ENCODE data around the gene PNLDC1. TPM values are rescaled to one million over a fixed set of nuclear protein-coding genes. Genes with fewer than 3 reads are reported as not detected.

PNLDC1 gene
- total and polyA plus RNA-seq, 9 of the 15 experiments (the other 6 are each of a cell fraction or from before 2014, with no cell fraction given): 0.12 TPM; not detected in 8

- BruUV-seq (replicated peaks): no TSS peak
- Histone ChIP-seq H3K36me3 (ENCODE audit: control insufficient read depth, insufficient read depth, low read length) (peaks cover 25% of the 10 kb centered on the region), H3K4me2 (ENCODE audit: insufficient read depth, low read length) (no peak overlapping the region), H3K9ac (ENCODE audit: insufficient read depth in 1 of 2, low read depth in 2 of 2, low read length in 2 of 2) (no peak overlapping the region), H3K9me1 (ENCODE audit: control insufficient read depth, insufficient read depth, low read length) (no peaks in the 10 kb centered on the region), H3K79me2 (ENCODE audit: control insufficient read depth, insufficient read depth, low read length) (no peaks in the 10 kb centered on the region), H3K27me3 (ENCODE audit: control insufficient read depth in 2 of 2, insufficient read depth in 2 of 2, low read length in 2 of 2) (peaks cover 4 to 30% of the 10 kb centered on the region in 2 experiments), H3K27ac (ENCODE audit: extremely low read depth, low read depth, low read length) (no peak overlapping the region), H3K4me3 (no peak overlapping the region), H3K9me3 (replicated peaks; ENCODE audit: control insufficient read depth, insufficient read depth, low read depth, low read length) (no peaks in the 10 kb centered on the region), H2AFZ (ENCODE audit: low read depth, low read length) (no peak overlapping the region), H3K4me1 (replicated peaks in 1 of 2; ENCODE audit: control insufficient read depth in 2 of 2, insufficient read depth in 2 of 2, low read length in 2 of 2) (peaks cover 7 to 16% of the 10 kb centered on the region in 2 experiments; a peak in 4 of 5 replicates), H4K20me1 (replicated peaks; ENCODE audit: control insufficient read depth, insufficient read depth, low read length) (no peaks in the 10 kb centered on the region)
- intact Hi-C loops (cut with micrococcal nuclease): no loop called here
- in situ Hi-C loops (cut with MboI): no loop called here
- FAIRE-seq (no peak), DNase-seq (ENCODE audit: extremely low read depth in 1 of 4, low spot score in 3 of 4) (no peak), ATAC-seq (no peak)
- CTCF ChIA-PET (ENCODE audit: low intra/inter-chr PET ratio): interaction anchor here (0.6 kb wide), 1 partner anchor 1123 kb away, joined by 3 read pairs; no protein-coding TSS in a partner anchor
- TF ChIP-seq ZNF212 (CRISPR knock-in tag; IDR thresholded peaks at IDR 0.05): no peak
- peak; percentile 92 for TF ChIP-seq CEBPB (tag; IDR thresholded peaks at IDR 0.05)
- no peak for TF ChIP-seq MCM3 (IDR thresholded peaks at IDR 0.05)
- no peak for TF ChIP-seq CEBPG (CRISPR knock-in tag; IDR thresholded peaks at IDR 0.05)
- peak; percentile 77 to 79 for TF ChIP-seq CEBPG (tag; conservative IDR thresholded peaks at IDR 0.05 in 1 of 2, IDR thresholded peaks at IDR 0.05 in 1 of 2)
- POLR2A ChIA-PET: interaction anchor here (0.8 to 4.3 kb wide), 4 partner anchors 12 to 29 kb away, joined by 3 to 37 read pairs (median 5); partner anchors contain the start of genes MRPL18 and TCP1
- 66% methylated on average over 8 of the region's 8 CpGs for WGBS (ENCODE audit: insufficient coverage, low coverage, missing lambda C conversion rate)
These were observed 1.9 kb downstream of the PNLDC1 start for GRCh38 chr6:159801935-159802334.

DNA sequence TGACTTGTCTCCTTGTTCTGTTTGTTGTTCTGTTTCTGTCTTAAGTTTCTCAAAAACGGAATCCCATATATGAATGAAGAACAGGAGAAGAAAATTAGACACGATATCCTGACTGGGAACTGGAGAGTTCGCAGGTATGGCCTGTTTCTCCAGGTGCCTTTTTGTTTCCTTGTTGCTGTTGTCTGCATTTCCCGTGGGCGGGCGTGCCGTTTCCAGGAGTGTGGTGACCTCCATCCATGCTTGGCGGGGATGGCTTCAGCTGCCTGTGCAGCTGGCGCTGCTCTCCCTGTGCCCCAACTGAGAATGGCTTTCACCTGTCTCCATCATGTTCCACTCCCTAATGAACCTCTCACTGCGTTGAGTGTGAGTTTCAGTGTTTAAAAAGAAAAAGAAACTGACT, 4.4 kb downstream of the PNLDC1 start:
- Histone ChIP-seq H3K9me1 (ENCODE audit: control insufficient read depth, insufficient read depth, low read length) (no peaks in the 10 kb centered on the region), H3K9ac (ENCODE audit: insufficient read depth in 1 of 2, low read depth in 2 of 2, low read length in 2 of 2) (no peak overlapping the region), H2AFZ (ENCODE audit: low read depth, low read length) (0 out of 2 replicates have a peak overlapping the region, but pooled peaks have one; percentile 16), H3K79me2 (ENCODE audit: control insufficient read depth, insufficient read depth, low read length) (no peaks in the 10 kb centered on the region), H3K4me1 (replicated peaks in 1 of 2; ENCODE audit: control insufficient read depth in 2 of 2, insufficient read depth in 2 of 2, low read length in 2 of 2) (peaks cover 7 to 16% of the 10 kb centered on the region in 2 experiments; a peak in 4 of 5 replicates), H4K20me1 (replicated peaks; ENCODE audit: control insufficient read depth, insufficient read depth, low read length) (no peaks in the 10 kb centered on the region), H3K36me3 (ENCODE audit: control insufficient read depth, insufficient read depth, low read length) (0 out of 3 replicates have a peak, but pooled peaks cover 2% of the 10 kb centered on the region), H3K27me3 (ENCODE audit: control insufficient read depth in 2 of 2, insufficient read depth in 2 of 2, low read length in 2 of 2) (peaks cover 4 to 30% of the 10 kb centered on the region in 2 experiments), H3K27ac (ENCODE audit: extremely low read depth, low read depth, low read length) (no peak overlapping the region), H3K9me3 (replicated peaks; ENCODE audit: control insufficient read depth, insufficient read depth, low read depth, low read length) (no peaks in the 10 kb centered on the region), H3K4me3 (no peak overlapping the region), H3K4me2 (ENCODE audit: insufficient read depth, low read length) (no peak overlapping the region; the same call in 1 of the 2 replicates)
- ChIA-PET CTCF (ENCODE audit: low intra/inter-chr PET ratio) (interaction anchor here (0.6 kb wide), 1 partner anchor 111 kb away, joined by 3 read pairs; the partner anchor contains the start of gene SOD2), POLR2A (interaction anchor here (3.0 kb wide), 1 partner anchor 15 kb away, joined by 24 read pairs; the partner anchor contains the start of genes MRPL18 and TCP1)
- TF ChIP-seq, protein P1, sequence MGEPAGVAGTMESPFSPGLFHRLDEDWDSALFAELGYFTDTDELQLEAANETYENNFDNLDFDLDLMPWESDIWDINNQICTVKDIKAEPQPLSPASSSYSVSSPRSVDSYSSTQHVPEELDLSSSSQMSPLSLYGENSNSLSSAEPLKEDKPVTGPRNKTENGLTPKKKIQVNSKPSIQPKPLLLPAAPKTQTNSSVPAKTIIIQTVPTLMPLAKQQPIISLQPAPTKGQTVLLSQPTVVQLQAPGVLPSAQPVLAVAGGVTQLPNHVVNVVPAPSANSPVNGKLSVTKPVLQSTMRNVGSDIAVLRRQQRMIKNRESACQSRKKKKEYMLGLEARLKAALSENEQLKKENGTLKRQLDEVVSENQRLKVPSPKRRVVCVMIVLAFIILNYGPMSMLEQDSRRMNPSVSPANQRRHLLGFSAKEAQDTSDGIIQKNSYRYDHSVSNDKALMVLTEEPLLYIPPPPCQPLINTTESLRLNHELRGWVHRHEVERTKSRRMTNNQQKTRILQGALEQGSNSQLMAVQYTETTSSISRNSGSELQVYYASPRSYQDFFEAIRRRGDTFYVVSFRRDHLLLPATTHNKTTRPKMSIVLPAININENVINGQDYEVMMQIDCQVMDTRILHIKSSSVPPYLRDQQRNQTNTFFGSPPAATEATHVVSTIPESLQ (CRISPR knock-in tag; IDR thresholded peaks at IDR 0.05): no peak
- TF ChIP-seq ZFP36 (IDR thresholded peaks at IDR 0.05; ENCODE audit: low read depth, low read length, partially characterized antibody) (peak; percentile 19), ZNF354B (CRISPR knock-in tag; IDR thresholded peaks at IDR 0.05) (no peak), EGR1 (conservative IDR thresholded peaks at IDR 0.05) (peak; percentile 19; the same call in 1 of the 2 replicates), CBX8 (IDR thresholded peaks at IDR 0.05; ENCODE audit: borderline replicate concordance, extremely low read depth, low read depth, low read length, poor library complexity, severe bottlenecking) (peak; percentile 88)
- intact Hi-C loops (cut with micrococcal nuclease): no loop called here
- no TSS peak for BruUV-seq (replicated peaks)
- DNase-seq (ENCODE audit: extremely low read depth in 1 of 4, low spot score in 3 of 4) (no peak), ATAC-seq (peak; percentile 19), FAIRE-seq (no peak)
- in situ Hi-C loops (cut with MboI): no loop called here
- 21% methylated on average over 10 of the region's 10 CpGs for WGBS (ENCODE audit: insufficient coverage, low coverage, missing lambda C conversion rate)
